Measurements from ENCODE around the gene NEK2. TPM values are rescaled to one million over a fixed set of nuclear protein-coding genes. Genes with fewer than 3 reads are reported as not detected.

Gene NEK2
- total and polyA plus RNA-seq, 2 of the 13 experiments (the other 11 are each of a cell fraction or from before 2014, with no cell fraction given): 10.9 to 40.8 TPM

DNA sequence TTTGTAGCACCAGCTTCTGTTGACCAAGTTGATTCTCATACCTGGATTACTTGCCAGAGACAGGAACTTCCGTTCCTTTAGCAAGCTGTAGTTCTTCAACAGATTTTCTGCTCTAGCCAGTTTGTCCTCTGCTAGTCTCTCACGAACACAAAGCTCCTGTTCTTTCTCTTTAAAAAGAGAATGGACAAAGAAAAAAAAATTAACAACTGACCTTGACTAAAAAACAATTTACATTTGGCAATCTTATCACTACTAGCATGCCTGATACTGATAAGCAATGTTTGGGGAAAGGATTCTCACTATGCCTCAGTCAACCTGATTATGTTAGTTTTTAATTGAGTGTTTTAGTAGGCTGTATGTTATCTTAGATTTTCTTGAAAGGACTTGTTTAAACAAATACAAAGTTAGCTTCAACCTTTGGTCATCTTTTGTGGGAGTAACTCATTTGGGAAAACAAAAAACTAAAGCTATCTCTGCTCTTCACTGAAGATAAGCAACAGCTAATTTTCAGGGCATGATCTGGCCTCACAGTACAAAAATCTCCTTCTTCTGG lies 8.3 kb downstream of the NEK2 start (continued):
- TF ChIP-seq, protein P1, sequence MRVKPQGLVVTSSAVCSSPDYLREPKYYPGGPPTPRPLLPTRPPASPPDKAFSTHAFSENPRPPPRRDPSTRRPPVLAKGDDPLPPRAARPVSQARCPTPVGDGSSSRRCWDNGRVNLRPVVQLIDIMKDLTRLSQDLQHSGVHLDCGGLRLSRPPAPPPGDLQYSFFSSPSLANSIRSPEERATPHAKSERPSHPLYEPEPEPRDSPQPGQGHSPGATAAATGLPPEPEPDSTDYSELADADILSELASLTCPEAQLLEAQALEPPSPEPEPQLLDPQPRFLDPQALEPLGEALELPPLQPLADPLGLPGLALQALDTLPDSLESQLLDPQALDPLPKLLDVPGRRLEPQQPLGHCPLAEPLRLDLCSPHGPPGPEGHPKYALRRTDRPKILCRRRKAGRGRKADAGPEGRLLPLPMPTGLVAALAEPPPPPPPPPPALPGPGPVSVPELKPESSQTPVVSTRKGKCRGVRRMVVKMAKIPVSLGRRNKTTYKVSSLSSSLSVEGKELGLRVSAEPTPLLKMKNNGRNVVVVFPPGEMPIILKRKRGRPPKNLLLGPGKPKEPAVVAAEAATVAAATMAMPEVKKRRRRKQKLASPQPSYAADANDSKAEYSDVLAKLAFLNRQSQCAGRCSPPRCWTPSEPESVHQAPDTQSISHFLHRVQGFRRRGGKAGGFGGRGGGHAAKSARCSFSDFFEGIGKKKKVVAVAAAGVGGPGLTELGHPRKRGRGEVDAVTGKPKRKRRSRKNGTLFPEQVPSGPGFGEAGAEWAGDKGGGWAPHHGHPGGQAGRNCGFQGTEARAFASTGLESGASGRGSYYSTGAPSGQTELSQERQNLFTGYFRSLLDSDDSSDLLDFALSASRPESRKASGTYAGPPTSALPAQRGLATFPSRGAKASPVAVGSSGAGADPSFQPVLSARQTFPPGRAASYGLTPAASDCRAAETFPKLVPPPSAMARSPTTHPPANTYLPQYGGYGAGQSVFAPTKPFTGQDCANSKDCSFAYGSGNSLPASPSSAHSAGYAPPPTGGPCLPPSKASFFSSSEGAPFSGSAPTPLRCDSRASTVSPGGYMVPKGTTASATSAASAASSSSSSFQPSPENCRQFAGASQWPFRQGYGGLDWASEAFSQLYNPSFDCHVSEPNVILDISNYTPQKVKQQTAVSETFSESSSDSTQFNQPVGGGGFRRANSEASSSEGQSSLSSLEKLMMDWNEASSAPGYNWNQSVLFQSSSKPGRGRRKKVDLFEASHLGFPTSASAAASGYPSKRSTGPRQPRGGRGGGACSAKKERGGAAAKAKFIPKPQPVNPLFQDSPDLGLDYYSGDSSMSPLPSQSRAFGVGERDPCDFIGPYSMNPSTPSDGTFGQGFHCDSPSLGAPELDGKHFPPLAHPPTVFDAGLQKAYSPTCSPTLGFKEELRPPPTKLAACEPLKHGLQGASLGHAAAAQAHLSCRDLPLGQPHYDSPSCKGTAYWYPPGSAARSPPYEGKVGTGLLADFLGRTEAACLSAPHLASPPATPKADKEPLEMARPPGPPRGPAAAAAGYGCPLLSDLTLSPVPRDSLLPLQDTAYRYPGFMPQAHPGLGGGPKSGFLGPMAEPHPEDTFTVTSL (CRISPR knock-in tag; IDR thresholded peaks at IDR 0.05; ENCODE audit: borderline replicate concordance): peak; percentile 94
- TF ChIP-seq, protein P2, sequence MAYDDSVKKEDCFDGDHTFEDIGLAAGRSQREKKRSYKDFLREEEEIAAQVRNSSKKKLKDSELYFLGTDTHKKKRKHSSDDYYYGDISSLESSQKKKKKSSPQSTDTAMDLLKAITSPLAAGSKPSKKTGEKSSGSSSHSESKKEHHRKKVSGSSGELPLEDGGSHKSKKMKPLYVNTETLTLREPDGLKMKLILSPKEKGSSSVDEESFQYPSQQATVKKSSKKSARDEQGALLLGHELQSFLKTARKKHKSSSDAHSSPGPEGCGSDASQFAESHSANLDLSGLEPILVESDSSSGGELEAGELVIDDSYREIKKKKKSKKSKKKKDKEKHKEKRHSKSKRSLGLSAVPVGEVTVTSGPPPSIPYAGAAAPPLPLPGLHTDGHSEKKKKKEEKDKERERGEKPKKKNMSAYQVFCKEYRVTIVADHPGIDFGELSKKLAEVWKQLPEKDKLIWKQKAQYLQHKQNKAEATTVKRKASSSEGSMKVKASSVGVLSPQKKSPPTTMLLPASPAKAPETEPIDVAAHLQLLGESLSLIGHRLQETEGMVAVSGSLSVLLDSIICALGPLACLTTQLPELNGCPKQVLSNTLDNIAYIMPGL (CRISPR knock-in tag; IDR thresholded peaks at IDR 0.05; ENCODE audit: borderline replicate concordance in 1 of 2, low read depth in 1 of 2): peak in 1 of 2 experiments; percentile 34; a peak in 1 of 4 replicates
- TF ChIP-seq KLF12 (CRISPR knock-in tag; IDR thresholded peaks at IDR 0.05; ENCODE audit: borderline replicate concordance) (peak; percentile 52; the same call in 1 of the 2 replicates), ZKSCAN8 (CRISPR knock-in tag; IDR thresholded peaks at IDR 0.05; ENCODE audit: borderline replicate concordance) (peak; percentile 63; the same call in 1 of the 2 replicates), ZNF850 (CRISPR knock-in tag; conservative IDR thresholded peaks at IDR 0.05) (no peak)
- TF ChIP-seq, protein P3, sequence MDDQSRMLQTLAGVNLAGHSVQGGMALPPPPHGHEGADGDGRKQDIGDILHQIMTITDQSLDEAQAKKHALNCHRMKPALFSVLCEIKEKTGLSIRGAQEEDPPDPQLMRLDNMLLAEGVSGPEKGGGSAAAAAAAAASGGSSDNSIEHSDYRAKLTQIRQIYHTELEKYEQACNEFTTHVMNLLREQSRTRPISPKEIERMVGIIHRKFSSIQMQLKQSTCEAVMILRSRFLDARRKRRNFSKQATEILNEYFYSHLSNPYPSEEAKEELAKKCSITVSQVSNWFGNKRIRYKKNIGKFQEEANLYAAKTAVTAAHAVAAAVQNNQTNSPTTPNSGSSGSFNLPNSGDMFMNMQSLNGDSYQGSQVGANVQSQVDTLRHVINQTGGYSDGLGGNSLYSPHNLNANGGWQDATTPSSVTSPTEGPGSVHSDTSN (CRISPR knock-in tag; IDR thresholded peaks at IDR 0.05; ENCODE audit: borderline replicate concordance): no peak
- TF ChIP-seq, protein P4, sequence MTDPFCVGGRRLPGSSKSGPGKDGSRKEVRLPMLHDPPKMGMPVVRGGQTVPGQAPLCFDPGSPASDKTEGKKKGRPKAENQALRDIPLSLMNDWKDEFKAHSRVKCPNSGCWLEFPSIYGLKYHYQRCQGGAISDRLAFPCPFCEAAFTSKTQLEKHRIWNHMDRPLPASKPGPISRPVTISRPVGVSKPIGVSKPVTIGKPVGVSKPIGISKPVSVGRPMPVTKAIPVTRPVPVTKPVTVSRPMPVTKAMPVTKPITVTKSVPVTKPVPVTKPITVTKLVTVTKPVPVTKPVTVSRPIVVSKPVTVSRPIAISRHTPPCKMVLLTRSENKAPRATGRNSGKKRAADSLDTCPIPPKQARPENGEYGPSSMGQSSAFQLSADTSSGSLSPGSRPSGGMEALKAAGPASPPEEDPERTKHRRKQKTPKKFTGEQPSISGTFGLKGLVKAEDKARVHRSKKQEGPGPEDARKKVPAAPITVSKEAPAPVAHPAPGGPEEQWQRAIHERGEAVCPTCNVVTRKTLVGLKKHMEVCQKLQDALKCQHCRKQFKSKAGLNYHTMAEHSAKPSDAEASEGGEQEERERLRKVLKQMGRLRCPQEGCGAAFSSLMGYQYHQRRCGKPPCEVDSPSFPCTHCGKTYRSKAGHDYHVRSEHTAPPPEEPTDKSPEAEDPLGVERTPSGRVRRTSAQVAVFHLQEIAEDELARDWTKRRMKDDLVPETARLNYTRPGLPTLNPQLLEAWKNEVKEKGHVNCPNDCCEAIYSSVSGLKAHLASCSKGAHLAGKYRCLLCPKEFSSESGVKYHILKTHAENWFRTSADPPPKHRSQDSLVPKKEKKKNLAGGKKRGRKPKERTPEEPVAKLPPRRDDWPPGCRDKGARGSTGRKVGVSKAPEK (CRISPR knock-in tag; IDR thresholded peaks at IDR 0.05; ENCODE audit: borderline replicate concordance): no peak
- TF ChIP-seq, protein P5, sequence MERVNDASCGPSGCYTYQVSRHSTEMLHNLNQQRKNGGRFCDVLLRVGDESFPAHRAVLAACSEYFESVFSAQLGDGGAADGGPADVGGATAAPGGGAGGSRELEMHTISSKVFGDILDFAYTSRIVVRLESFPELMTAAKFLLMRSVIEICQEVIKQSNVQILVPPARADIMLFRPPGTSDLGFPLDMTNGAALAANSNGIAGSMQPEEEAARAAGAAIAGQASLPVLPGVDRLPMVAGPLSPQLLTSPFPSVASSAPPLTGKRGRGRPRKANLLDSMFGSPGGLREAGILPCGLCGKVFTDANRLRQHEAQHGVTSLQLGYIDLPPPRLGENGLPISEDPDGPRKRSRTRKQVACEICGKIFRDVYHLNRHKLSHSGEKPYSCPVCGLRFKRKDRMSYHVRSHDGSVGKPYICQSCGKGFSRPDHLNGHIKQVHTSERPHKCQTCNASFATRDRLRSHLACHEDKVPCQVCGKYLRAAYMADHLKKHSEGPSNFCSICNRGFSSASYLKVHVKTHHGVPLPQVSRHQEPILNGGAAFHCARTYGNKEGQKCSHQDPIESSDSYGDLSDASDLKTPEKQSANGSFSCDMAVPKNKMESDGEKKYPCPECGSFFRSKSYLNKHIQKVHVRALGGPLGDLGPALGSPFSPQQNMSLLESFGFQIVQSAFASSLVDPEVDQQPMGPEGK (CRISPR knock-in tag; IDR thresholded peaks at IDR 0.05): peak; percentile 24; the same call in 1 of the 2 replicates
- TF ChIP-seq, protein P6, sequence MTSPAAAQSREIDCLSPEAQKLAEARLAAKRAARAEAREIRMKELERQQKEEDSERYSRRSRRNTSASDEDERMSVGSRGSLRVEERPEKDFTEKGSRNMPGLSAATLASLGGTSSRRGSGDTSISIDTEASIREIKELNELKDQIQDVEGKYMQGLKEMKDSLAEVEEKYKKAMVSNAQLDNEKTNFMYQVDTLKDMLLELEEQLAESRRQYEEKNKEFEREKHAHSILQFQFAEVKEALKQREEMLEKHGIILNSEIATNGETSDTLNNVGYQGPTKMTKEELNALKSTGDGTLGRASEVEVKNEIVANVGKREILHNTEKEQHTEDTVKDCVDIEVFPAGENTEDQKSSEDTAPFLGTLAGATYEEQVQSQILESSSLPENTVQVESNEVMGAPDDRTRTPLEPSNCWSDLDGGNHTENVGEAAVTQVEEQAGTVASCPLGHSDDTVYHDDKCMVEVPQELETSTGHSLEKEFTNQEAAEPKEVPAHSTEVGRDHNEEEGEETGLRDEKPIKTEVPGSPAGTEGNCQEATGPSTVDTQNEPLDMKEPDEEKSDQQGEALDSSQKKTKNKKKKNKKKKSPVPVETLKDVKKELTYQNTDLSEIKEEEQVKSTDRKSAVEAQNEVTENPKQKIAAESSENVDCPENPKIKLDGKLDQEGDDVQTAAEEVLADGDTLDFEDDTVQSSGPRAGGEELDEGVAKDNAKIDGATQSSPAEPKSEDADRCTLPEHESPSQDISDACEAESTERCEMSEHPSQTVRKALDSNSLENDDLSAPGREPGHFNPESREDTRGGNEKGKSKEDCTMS (CRISPR knock-in tag; conservative IDR thresholded peaks at IDR 0.05): 0 out of 2 replicates have a peak, but pooled peaks have one; percentile 7

Data from HepG2 (cell line).